Endothelial cell of umbilical vein (primary cell): ENCODE results near the gene SIAH2. TPM values are rescaled to one million over a fixed set of nuclear protein-coding genes. Genes with fewer than 3 reads are reported as not detected.

Experiments
- BruUV-seq: library from RNA; stranded (reverse); fragments of 400-500 nt; replicated peaks from 2 replicates; lab custom pipeline; 2021; lab: Mats Ljungman, UMichigan
- CTCF ChIA-PET: fragments of 300-600, 350-600 bp; sonication (Branson Sonifier 250); formaldehyde crosslinking; loops from one replicate; lab custom pipeline; 2021; ENCODE audit warnings: antibody characterized with exemption, inconsistent platforms; lab: Charles Lee
- POLR2A ChIA-PET: fragments of 300-600, 350-600 bp; sonication (Branson Sonifier 250); formaldehyde crosslinking; loops from one replicate; lab custom pipeline; 2021; ENCODE audit warnings: antibody characterized with exemption, inconsistent platforms; lab: Charles Lee
- DNase-seq: peaks from one replicate; pipeline ENCODE4 v3.0.0-alpha.2; 2011; ENCODE audit warnings: low read depth, low spot score
- FAIRE-seq: peaks from 2 replicates; lab custom pipeline; 2011; peaks lifted over from hg19 to GRCh38; lab: Jason Lieb, UNC
- H2AFZ ChIP-seq: 2 replicates; pipeline ENCODE4 v1.6.0; 2012; ENCODE audit warnings: low read depth, low read length, control low read depth, inconsistent platforms
- H3K27ac ChIP-seq: 2 replicates; pipeline ENCODE4 v1.5.1; 2011; ENCODE audit warnings: low read depth, mild to moderate bottlenecking, control low read depth, low read length, moderate library complexity; ENCODE audit not compliant: insufficient read depth
- H3K27me3 ChIP-seq, 2 experiments: 2 replicates each; pipeline versions ENCODE4 v1.6.0 to v1.6.1; 2011; ENCODE audit warnings: low read length in 2 of 2, mixed read lengths in 1 of 2; ENCODE audit not compliant: control insufficient read depth in 2 of 2, insufficient read depth in 2 of 2
- H3K36me3 ChIP-seq, 2 experiments: 2 replicates in 1 of 2; 3 replicates in 1 of 2; pipeline ENCODE4 v1.5.1; 2011; ENCODE audit warnings: low read length in 2 of 2, mild to moderate bottlenecking in 1 of 2, moderate library complexity in 1 of 2; ENCODE audit not compliant: control insufficient read depth in 2 of 2, insufficient read depth in 2 of 2; ENCODE audit errors: extremely low read depth in 1 of 2
- H3K4me1 ChIP-seq: 3 replicates; pipeline ENCODE4 v1.5.1; 2011; ENCODE audit warnings: mild to moderate bottlenecking, low read length; ENCODE audit not compliant: control insufficient read depth, insufficient read depth; ENCODE audit errors: extremely low read depth
- H3K4me2 ChIP-seq: 2 replicates; pipeline ENCODE4 v1.6.1; 2011; ENCODE audit warnings: low read length, control low read depth, mixed read lengths; ENCODE audit not compliant: insufficient read depth
- H3K4me3 ChIP-seq, 3 experiments: fragments of 200-600 bp in 1 of 3; sonication (generic), shearing (Covaris generic) in 1 of 3; replicated peaks in 1 of 3; 2 replicates each; pipeline ENCODE4 v1.5.1; 2011 to 2016; ENCODE audit warnings: control low read depth in 3 of 3, low read length in 3 of 3, mild to moderate bottlenecking in 2 of 3, inconsistent platforms in 1 of 3, low read depth in 1 of 3, moderate library complexity in 1 of 3; ENCODE audit not compliant: insufficient read depth in 1 of 3
- H3K79me2 ChIP-seq: 2 replicates; pipeline ENCODE4 v1.6.0; 2012; ENCODE audit warnings: low read length, inconsistent platforms; ENCODE audit not compliant: control insufficient read depth, insufficient read depth
- H3K9ac ChIP-seq: replicated peaks from 2 replicates; pipeline ENCODE3; 2011; ENCODE audit warnings: low read length, control low read depth; ENCODE audit not compliant: insufficient read depth; ENCODE audit errors: extremely low read depth
- H3K9me1 ChIP-seq: replicated peaks from 3 replicates; pipeline ENCODE4 v1.6.0; 2011; ENCODE audit warnings: mild to moderate bottlenecking, low read length; ENCODE audit not compliant: control insufficient read depth, insufficient read depth; ENCODE audit errors: extremely low read depth
- H3K9me3 ChIP-seq: replicated peaks from 2 replicates; pipeline ENCODE4 v1.5.1; 2012; ENCODE audit warnings: low read length, inconsistent platforms; ENCODE audit not compliant: control insufficient read depth, insufficient read depth
- H4K20me1 ChIP-seq: replicated peaks from 2 replicates; pipeline ENCODE3; 2011; ENCODE audit warnings: mild to moderate bottlenecking, low read length; ENCODE audit not compliant: control insufficient read depth, insufficient read depth; ENCODE audit errors: extremely low read depth
- EZH2 ChIP-seq: IDR thresholded peaks from 2 replicates; pipeline ENCODE4 v1.6.1; 2012; ENCODE audit warnings: borderline replicate concordance, low read depth, mild to moderate bottlenecking, moderate library complexity, low read length, inconsistent platforms; ENCODE audit not compliant: severe bottlenecking
- FOS ChIP-seq: IDR thresholded peaks from 2 replicates; pipeline ENCODE4 v1.6.1; 2011; ENCODE audit warnings: mild to moderate bottlenecking, low read length, moderate library complexity, borderline replicate concordance; ENCODE audit not compliant: insufficient read depth
- JUN ChIP-seq: IDR thresholded peaks from 2 replicates; pipeline ENCODE4 v1.6.1; 2011; ENCODE audit warnings: borderline replicate concordance, low read depth; ENCODE audit not compliant: insufficient read length, insufficient read depth
- MYC ChIP-seq: IDR thresholded peaks from one replicate; pipeline ENCODE4 v1.6.1; 2011; ENCODE audit warnings: mild to moderate bottlenecking, low read depth, low read length
- POLR2A ChIP-seq: IDR thresholded peaks from 2 replicates; pipeline ENCODE4 v1.6.1; 2012; ENCODE audit warnings: low read depth, mild to moderate bottlenecking, control low read depth, low read length
- POLR2AphosphoS5 ChIP-seq: IDR thresholded peaks from 2 replicates; pipeline ENCODE4 v1.6.1; 2012; ENCODE audit warnings: low read depth, mild to moderate bottlenecking, control low read depth, low read length, moderate library complexity; ENCODE audit not compliant: insufficient read depth
- dilution Hi-C: fragments of 300-500 bp; cut with MboI; formaldehyde crosslinking; loops from one replicate; pipeline ENCODE4 v1.15.0; 2019; ENCODE audit warnings: low sequenced_read_pairs; ENCODE audit not compliant: extremely low pct_ligation_motif_present
- intact Hi-C: fragments of 100-400 bp; cut with micrococcal nuclease; formaldehyde crosslinking; loops from one replicate; pipeline ENCODE4 v1.10.0; 2022
- polyA plus RNA-seq, 4 experiments: library from polyadenylated mRNA; depleted of rRNA in 3 of 4; stranded (reverse) in 3 of 4; unstranded in 1 of 4; fragments of >200 nt; gene quantifications; 2 replicates each; pipeline versions ENCODE4 v1.2.1 to v1.2.3, GENCODE V29; 2011 to 2012; ENCODE audit warnings: missing spikeins in 1 of 4
- total RNA-seq: library from RNA; stranded (reverse); gene quantifications from 2 replicates; pipeline ENCODE4 v1.2.3, GENCODE V29; 2021
- TF ChIP-seq, protein P1 (sequence below): IDR thresholded peaks from 2 replicates; pipeline ENCODE4 v1.6.1; 2011; ENCODE audit not compliant: insufficient read depth, insufficient read length
- TF ChIP-seq, protein P2 (sequence below), 2 donors: IDR thresholded peaks; 1 replicate in 1 of 2; 2 replicates in 1 of 2; pipeline ENCODE4 v1.5.1; 2011; ENCODE audit warnings: low read length in 2 of 2, mild to moderate bottlenecking in 2 of 2, moderate library complexity in 2 of 2, control low read depth in 1 of 2, inconsistent platforms in 1 of 2, low read depth in 1 of 2; ENCODE audit not compliant: insufficient read depth in 1 of 2; ENCODE audit errors: extremely low read depth in 1 of 2

The SIAH2 gene
- total and polyA plus RNA-seq, 2 donors (not counting 3 experiments of a cell fraction or from before 2014, with no cell fraction given) = 16.7 to 25.1 TPM

DNA sequence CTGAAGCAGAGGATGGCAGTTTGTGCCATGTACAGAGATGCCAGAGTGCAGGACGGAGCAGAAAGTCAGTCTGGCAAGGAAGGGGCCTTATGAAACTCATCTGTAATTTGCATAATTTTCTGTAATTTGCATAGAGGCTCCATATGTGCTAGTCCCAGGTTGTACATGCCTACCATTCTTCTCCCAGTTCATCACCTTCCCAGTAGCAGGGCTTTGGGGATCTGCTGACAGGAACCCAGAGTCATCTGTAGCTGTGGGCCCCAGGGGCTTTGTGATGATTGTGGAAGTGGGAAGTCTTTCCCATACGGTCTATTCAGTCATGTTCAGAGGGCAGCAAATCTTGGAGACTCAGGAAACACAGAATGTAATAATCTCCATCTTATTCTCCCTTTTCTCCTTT, 42.4 kb upstream of the SIAH2 start:
- no peaks in the 10 kb centered on the region for H3K9me3 ChIP-seq
- H2AFZ ChIP-seq = no peak overlapping the region
- no peak overlapping the region for H3K27ac ChIP-seq
- H3K36me3 ChIP-seq = no peaks in the 10 kb centered on the region
- no peaks in the 10 kb centered on the region for H3K79me2 ChIP-seq
- FAIRE-seq (no peak), DNase-seq (no peak)
- no peaks in the 10 kb centered on the region for H4K20me1 ChIP-seq
- no peak overlapping the region for H3K9ac ChIP-seq
- no peaks in the 10 kb centered on the region for H3K4me1 ChIP-seq
- dilution Hi-C loops = no loop called here
- H3K4me3 ChIP-seq = no peak overlapping the region
- POLR2A ChIA-PET = no interaction called here
- no TSS peak for BruUV-seq
- no peak for TF ChIP-seq FOS
- TF ChIP-seq, protein P1, sequence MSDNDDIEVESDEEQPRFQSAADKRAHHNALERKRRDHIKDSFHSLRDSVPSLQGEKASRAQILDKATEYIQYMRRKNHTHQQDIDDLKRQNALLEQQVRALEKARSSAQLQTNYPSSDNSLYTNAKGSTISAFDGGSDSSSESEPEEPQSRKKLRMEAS = no peak
- TF ChIP-seq, protein P2, sequence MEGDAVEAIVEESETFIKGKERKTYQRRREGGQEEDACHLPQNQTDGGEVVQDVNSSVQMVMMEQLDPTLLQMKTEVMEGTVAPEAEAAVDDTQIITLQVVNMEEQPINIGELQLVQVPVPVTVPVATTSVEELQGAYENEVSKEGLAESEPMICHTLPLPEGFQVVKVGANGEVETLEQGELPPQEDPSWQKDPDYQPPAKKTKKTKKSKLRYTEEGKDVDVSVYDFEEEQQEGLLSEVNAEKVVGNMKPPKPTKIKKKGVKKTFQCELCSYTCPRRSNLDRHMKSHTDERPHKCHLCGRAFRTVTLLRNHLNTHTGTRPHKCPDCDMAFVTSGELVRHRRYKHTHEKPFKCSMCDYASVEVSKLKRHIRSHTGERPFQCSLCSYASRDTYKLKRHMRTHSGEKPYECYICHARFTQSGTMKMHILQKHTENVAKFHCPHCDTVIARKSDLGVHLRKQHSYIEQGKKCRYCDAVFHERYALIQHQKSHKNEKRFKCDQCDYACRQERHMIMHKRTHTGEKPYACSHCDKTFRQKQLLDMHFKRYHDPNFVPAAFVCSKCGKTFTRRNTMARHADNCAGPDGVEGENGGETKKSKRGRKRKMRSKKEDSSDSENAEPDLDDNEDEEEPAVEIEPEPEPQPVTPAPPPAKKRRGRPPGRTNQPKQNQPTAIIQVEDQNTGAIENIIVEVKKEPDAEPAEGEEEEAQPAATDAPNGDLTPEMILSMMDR (IDR thresholded peaks at IDR 0.05; ENCODE audit: extremely low read depth in 1 of 2, insufficient read depth in 1 of 2, low read depth in 1 of 2, low read length in 2 of 2) = no peak
- no peak for TF ChIP-seq POLR2A
- TF ChIP-seq POLR2AphosphoS5 = no peak
- no peak for TF ChIP-seq EZH2
- no peak for TF ChIP-seq JUN
- no peak for TF ChIP-seq MYC
- no peaks in the 10 kb centered on the region for H3K9me1 ChIP-seq
- CTCF ChIA-PET = interaction anchor here (1.0 to 2.3 kb wide), 4 partner anchors 10 to 60 kb away, joined by 3 to 6 read pairs (median 4); no protein-coding TSS in a partner anchor
- intact Hi-C loops = no loop called here
- peaks cover 4 to 16% of the 10 kb centered on the region in 2 experiments for H3K27me3 ChIP-seq
- H3K4me2 ChIP-seq = no peak overlapping the region
